HG02840 (cell line): ENCODE data around the gene CNOT6.

Source experiments
- ATAC-seq: cut with Tn5 transposase; IDR thresholded peaks from one replicate; pipeline ENCODE4 v1.9.1; 2021; ENCODE audit warnings: mild to moderate bottlenecking, moderate library complexity, moderate number of reproducible peaks; ENCODE audit not compliant: unreplicated experiment, low FRiP score

The CNOT6 gene

DNA sequence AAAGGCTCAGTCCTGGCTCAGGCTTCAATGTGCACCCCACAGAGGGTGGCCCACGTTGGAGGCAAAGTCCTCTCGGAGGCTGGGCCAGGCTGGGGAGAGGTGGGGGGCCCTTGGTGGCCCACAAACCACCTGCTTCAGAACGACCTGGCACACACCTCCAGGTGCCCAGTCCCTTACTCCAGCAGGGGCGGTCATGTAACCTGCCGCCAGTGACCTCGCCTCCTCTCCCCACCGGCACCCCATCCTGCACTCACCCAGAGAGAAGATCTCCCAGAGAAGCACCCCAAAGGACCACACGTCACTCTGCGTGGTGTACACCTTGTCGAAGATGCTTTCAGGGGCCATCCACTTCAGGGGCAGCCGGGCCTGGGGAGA, 119.6 kb downstream of the CNOT6 start:
- ATAC-seq, result no peak

DNA sequence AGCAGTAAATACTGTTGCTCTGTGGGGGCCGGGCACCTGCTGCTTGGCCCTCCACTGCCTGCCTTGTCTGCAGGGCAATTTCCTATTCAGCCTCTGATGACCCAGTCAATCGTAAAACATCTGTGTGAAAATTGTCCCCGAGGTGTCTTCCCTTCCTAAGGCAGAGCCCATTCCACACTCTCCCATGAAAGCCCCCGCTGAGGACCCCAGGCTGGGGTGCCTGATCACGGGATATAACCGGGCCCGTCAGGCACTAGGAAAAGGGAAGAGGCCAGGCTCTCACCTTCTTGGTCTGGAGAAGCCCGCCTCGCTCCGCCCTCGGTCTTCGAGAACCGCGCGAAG, 124.3 kb downstream of the CNOT6 start:
- no peak for ATAC-seq

DNA sequence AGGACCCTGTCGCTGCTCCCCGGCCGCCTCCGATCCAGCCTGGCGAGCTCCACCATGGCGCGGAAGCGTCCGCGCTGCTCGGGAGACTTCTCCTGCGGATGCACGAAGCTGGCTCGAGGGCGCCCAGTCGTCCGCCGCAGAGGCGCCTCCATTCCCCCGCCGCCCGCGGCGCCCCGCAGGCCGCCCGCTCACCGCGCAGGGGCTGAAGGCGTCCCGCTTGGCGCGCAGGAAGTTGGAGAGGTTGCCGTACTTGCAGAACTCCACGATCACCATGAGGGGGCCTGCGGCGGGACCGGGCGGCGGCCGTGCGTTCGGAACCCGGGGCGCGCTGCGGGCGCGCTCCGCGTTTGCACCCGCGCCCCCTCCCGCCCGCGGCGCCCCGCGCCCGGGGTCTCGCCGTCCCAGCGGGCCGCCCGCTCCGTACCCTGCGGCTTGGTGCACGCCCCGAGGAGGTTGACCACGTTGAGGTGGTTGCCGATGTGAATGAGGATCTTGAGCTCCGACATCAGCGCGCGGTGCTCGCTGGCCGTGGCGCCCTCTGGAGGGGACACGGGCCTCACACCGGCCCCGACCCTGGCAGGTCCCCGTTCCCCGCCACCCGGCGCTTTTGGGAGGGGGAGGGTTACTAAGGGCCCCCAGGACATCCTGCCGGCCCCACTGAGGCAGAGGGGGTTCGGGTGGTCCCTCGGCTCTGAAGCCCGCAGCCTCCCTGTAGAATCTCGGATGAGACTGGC, 124.8 kb downstream of the CNOT6 start:
- ATAC-seq, result no peak

- ATAC-seq, result no peak
Measured at GRCh38 chr5:180619563-180619915, 125.4 kb downstream of the CNOT6 start.

GRCh38 chr5:180620014-180620413, 125.8 kb downstream of the CNOT6 start:
- ATAC-seq, result no peak

DNA sequence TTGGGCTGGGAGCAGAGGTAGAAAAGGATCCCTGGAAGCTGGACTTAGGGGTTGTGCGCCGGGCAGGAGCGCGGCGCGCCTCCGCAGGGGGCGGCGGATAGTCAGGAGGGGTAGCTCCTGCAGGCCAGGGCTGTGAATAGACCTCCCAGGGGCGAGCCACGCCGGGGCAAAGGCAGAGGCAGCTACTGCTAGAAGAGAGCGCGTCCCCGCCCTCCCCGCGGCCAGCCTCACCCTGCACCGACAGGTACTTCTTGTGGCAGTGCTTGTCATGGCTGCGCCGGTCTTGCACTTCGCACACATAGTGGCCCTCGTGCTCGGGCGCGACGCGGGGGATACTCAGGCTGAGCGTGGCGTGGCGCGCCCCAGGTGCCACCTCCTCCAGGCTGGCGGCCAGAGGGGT, 127.1 kb downstream of the CNOT6 start:
- ATAC-seq, result no peak

- ATAC-seq, result no peak
Measured at GRCh38 chr5:180622910-180623309, 128.7 kb downstream of the CNOT6 start.

DNA sequence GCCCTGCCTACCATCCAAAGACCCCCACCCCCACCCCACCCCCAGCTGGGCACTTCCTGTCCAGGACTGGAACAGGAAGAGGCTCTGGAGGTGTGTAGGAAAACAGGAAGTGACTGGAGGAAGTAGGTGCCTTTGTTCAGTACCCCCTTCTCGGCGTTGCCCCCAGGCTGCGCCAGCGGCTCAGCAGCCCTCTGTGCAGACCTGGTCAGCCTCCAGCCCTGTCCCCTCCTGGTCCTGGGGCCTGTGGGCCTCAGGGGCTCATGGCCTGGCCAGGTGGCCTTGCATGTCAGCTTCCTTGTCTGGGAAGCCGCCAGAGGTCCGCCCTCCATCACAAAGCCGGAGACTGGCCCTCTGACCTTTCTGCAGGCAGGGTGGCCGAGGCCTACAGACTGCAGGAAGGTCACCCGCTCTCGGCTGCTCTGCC, 129.2 kb downstream of the CNOT6 start:
- ATAC-seq, result no peak

- no peak for ATAC-seq
Measured at GRCh38 chr5:180623844-180624243, 129.7 kb downstream of the CNOT6 start.

GRCh38 chr5:180624587-180624986, 130.4 kb downstream of the CNOT6 start:
- ATAC-seq, result no peak

DNA sequence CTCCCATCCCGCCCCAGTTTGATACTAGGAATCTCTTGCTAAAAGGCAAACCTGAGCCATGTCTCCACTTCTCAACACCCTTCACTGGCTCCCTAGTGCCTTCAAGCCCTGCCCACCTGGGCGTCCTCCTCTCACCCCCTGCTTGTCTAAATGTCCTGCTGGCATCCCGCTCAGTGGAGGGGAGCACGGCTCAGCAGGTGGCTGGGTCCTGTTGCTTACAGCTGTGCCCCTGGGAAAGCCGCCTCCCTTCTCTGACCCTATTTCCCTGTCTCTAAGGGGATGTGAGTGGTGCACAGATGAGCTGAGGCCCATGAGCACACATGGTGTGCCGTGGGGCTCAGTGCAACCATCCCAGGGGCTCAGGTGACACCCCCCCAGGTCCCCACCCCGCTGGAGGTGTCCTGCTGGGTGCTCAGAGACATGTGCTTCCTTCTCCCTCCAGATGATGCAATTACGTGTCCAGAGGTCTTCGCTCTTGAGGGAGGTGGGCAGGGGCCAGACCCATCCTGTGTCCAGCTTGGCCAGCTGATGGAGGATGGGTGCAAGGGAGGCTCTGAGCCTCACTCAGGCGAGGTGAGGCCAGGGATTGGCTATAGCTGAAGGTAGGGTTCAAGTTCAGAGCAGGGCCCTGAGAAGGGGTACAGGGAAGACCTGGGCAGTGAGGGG, 131.1 kb downstream of the CNOT6 start:
- no peak for ATAC-seq

DNA sequence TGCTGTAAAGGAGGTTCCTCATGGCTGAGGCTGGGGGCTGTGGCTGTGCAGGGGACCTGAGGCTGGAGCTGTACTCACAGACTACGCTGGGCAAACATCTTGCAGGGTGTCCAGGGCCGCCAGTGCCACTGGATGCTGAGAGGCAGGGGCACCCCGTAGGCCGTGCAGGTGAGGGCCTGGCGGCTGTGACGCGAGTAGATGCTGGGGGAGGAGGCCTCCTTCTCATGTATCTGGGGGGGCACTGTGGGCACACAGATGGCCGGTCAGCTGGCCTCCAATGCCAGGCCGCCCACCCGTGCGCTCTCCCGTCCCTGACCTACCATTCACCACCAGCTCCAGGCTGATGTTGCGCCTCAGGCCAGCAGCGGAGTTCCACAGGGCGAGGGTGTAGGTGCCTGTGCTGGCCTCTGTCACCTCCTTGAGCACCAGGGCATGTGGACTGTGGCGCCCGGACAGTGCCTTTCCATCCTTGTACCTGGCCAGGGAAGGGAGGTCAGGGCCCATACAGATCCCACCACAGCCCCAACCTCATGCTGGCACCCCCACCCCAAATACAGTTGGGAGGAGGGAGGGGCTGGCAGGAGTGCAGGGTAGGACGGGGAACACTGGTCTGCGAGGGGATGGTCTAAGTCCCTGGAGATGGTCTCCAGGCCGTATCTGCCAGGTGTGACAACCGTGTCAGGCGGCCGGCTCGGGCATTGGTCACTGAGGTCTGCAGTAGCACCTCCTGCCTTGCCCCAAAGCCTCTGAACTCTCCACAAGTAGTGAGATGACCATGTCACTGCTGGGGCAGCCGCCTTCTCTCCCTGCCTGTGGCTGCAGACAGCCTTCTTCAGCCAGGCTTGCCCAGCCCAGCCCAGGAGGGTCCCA, 131.8 kb downstream of the CNOT6 start:
- no peak for ATAC-seq

- ATAC-seq, result no peak
Measured at GRCh38 chr5:180626661-180627385, 132.6 kb downstream of the CNOT6 start.

- no peak for ATAC-seq
Measured at GRCh38 chr5:180627386-180628120, 133.4 kb downstream of the CNOT6 start.
